Astrocyte of the cerebellum (primary cell): ENCODE results near the gene MTCL1.
A peak's percentile ranks its signal among the peaks of the same experiment; 100 is the strongest.

Experiments used
- DNase-seq: peaks from one replicate; pipeline ENCODE4 v3.0.0-alpha.2; 2011; ENCODE audit warnings: low read depth
- H3K4me3 ChIP-seq: 2 replicates; pipeline ENCODE4 v1.5.1; 2011; ENCODE audit warnings: mild to moderate bottlenecking, low read depth, low read length, moderate library complexity
- CTCF ChIP-seq: IDR thresholded peaks from 2 replicates; pipeline ENCODE4 v1.5.1; 2012; ENCODE audit warnings: low read length, low read depth, moderate library complexity, mild to moderate bottlenecking; ENCODE audit errors: missing control alignments
- in situ Hi-C: cut with HindIII; loops from 2 replicates; pipeline ENCODE4 v1.10.0; 2017; ENCODE audit warnings: low sequenced_read_pairs

Gene MTCL1

GRCh38 chr18:8792688-8793316, 87.4 kb downstream of the MTCL1 start:
- in situ Hi-C loops = no loop called here
- DNase-seq = no peak
- H3K4me3 ChIP-seq = no peak overlapping the region
- no peak for TF ChIP-seq CTCF

DNA sequence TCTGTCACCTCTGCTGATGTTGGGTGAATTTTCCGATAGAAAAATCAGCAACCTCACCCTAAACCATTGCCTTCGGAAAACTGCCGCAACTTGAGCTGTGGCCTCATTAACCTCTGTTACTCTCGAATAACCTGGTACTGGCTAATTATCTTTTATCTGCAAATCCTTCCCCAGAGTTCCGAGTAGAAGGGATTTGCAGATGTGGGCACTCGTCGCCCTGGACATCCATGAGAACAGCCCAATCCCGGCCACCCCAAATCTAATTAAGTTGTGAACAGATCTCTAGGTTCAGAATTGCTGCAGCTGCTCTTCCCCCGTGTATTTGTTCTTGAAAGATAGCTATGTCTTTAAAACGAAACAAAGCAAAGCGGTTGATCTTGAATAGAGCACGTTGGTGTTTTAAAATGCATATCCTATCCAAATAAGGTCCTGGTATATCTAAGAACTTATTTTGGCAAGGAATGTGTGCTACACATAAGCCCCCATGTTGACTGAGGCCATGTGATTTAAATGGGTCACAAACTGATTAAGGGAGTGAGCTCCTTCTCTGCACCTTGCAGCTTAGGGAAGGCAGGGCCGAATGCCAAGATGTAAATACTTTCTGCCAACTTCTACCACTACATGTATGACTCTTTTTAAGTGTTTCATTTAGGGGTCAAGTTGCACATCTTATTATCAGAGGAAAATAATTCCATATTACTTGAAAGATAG, 88.2 kb downstream of the MTCL1 start:
- TF ChIP-seq CTCF = no peak
- in situ Hi-C loops = no loop called here
- no peak overlapping the region for H3K4me3 ChIP-seq
- DNase-seq = no peak

GRCh38 chr18:8794156-8794933, 89.0 kb downstream of the MTCL1 start:
- no peak for TF ChIP-seq CTCF
- no peak overlapping the region for H3K4me3 ChIP-seq
- in situ Hi-C loops = no loop called here
- DNase-seq = peak; percentile 72

DNA sequence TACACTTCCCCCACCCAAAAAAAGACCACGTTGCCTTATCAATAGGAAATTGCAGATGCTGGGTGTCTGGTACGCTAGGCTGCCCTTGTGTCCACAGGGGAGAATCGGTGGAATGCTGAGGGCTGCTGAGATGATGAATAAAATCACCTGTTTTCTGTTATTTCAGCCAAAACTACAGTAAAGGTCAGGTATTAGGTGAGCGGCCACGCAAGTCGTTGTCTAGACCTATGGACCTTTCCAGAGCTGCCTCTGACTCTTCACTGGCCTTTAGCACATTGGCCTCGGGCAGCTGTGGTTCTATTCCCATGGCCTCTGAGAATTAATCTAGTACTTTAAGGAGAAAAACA, 89.6 kb downstream of the MTCL1 start:
- TF ChIP-seq CTCF = no peak
- in situ Hi-C loops = no loop called here
- no peak overlapping the region for H3K4me3 ChIP-seq
- DNase-seq = no peak

- H3K4me3 ChIP-seq = no peak overlapping the region
- no peak for DNase-seq
- TF ChIP-seq CTCF = no peak
- in situ Hi-C loops = no loop called here
These were observed 90.4 kb downstream of the MTCL1 start for GRCh38 chr18:8795586-8796325.

- DNase-seq = no peak
- TF ChIP-seq CTCF = no peak
These were observed 91.8 kb downstream of the MTCL1 start for GRCh38 chr18:8797206-8797605.

More at GRCh38 chr18:8797206-8797605, 91.8 kb downstream of the MTCL1 start:
- in situ Hi-C loops = no loop called here
- no peak overlapping the region for H3K4me3 ChIP-seq
